ENCODE data around the gene RXRA. TPM values are rescaled to one million over a fixed set of nuclear protein-coding genes. Genes with fewer than 3 reads are reported as not detected.
A peak's percentile ranks its signal among the peaks of the same experiment; 100 is the strongest.

RXRA gene
- total and polyA plus RNA-seq, 2 of the 13 experiments (the other 11 are each of a cell fraction or from before 2014, with no cell fraction given): 18.9 to 29.2 TPM

- no peak for TF ChIP-seq MTF2 (CRISPR knock-in tag; IDR thresholded peaks at IDR 0.05; ENCODE audit: borderline replicate concordance)
- no peak for TF ChIP-seq ZNF777 (CRISPR knock-in tag; IDR thresholded peaks at IDR 0.05)
- no peak for TF ChIP-seq ZEB1 (IDR thresholded peaks at IDR 0.05; ENCODE audit: insufficient replicate concordance, low read depth)
- TF ChIP-seq AHDC1 (CRISPR knock-in tag; IDR thresholded peaks at IDR 0.05; ENCODE audit: borderline replicate concordance): 0 out of 2 replicates have a peak, but pooled peaks have one; percentile 46
- peak; percentile 32; the same call in 1 of the 2 replicates for TF ChIP-seq ERF (CRISPR knock-in tag; IDR thresholded peaks at IDR 0.05)
- no peak for TF ChIP-seq ZNF317 (CRISPR knock-in tag; IDR thresholded peaks at IDR 0.05)
- TF ChIP-seq PAWR (CRISPR knock-in tag; IDR thresholded peaks at IDR 0.05; ENCODE audit: borderline replicate concordance): no peak
- TF ChIP-seq, protein P1, sequence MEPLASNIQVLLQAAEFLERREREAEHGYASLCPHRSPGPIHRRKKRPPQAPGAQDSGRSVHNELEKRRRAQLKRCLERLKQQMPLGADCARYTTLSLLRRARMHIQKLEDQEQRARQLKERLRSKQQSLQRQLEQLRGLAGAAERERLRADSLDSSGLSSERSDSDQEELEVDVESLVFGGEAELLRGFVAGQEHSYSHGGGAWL (CRISPR knock-in tag; IDR thresholded peaks at IDR 0.05): peak; percentile 38; the same call in 1 of the 2 replicates
- TF ChIP-seq, protein P2, sequence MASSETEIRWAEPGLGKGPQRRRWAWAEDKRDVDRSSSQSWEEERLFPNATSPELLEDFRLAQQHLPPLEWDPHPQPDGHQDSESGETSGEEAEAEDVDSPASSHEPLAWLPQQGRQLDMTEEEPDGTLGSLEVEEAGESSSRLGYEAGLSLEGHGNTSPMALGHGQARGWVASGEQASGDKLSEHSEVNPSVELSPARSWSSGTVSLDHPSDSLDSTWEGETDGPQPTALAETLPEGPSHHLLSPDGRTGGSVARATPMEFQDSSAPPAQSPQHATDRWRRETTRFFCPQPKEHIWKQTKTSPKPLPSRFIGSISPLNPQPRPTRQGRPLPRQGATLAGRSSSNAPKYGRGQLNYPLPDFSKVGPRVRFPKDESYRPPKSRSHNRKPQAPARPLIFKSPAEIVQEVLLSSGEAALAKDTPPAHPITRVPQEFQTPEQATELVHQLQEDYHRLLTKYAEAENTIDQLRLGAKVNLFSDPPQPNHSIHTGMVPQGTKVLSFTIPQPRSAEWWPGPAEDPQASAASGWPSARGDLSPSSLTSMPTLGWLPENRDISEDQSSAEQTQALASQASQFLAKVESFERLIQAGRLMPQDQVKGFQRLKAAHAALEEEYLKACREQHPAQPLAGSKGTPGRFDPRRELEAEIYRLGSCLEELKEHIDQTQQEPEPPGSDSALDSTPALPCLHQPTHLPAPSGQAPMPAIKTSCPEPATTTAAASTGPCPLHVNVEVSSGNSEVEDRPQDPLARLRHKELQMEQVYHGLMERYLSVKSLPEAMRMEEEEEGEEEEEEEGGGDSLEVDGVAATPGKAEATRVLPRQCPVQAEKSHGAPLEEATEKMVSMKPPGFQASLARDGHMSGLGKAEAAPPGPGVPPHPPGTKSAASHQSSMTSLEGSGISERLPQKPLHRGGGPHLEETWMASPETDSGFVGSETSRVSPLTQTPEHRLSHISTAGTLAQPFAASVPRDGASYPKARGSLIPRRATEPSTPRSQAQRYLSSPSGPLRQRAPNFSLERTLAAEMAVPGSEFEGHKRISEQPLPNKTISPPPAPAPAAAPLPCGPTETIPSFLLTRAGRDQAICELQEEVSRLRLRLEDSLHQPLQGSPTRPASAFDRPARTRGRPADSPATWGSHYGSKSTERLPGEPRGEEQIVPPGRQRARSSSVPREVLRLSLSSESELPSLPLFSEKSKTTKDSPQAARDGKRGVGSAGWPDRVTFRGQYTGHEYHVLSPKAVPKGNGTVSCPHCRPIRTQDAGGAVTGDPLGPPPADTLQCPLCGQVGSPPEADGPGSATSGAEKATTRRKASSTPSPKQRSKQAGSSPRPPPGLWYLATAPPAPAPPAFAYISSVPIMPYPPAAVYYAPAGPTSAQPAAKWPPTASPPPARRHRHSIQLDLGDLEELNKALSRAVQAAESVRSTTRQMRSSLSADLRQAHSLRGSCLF (CRISPR knock-in tag; IDR thresholded peaks at IDR 0.05; ENCODE audit: borderline replicate concordance): no peak
- TF ChIP-seq CENPX (CRISPR knock-in tag; IDR thresholded peaks at IDR 0.05): no peak
- TF ChIP-seq TAF1 (CRISPR knock-in tag; IDR thresholded peaks at IDR 0.05): no peak
- TF ChIP-seq ZKSCAN8 (CRISPR knock-in tag; IDR thresholded peaks at IDR 0.05; ENCODE audit: borderline replicate concordance): no peak
- TF ChIP-seq FOXK2 (IDR thresholded peaks at IDR 0.05): no peak
- 0 out of 2 replicates have a peak, but pooled peaks have one; percentile 29 for TF ChIP-seq FOXP4 (CRISPR knock-in tag; IDR thresholded peaks at IDR 0.05)
- no peak for TF ChIP-seq NBN (conservative IDR thresholded peaks at IDR 0.05)
- no peak for TF ChIP-seq HNRNPH1 (optimal IDR thresholded peaks at IDR 0.05; ENCODE audit: low read depth, low read length)
- TF ChIP-seq ZNF274 (CRISPR knock-in tag; IDR thresholded peaks at IDR 0.05): no peak
Measured at GRCh38 chr9:134369416-134370212, 43.4 kb downstream of the RXRA start (continued).
